ENCODE data around the gene MFRP.
"Not testable (repeated sequence)": the region's sequence is repeated elsewhere in the genome, so short reads cannot be mapped to it uniquely, and the experiment has no call there.

Gene MFRP
- 0 reads per million in 4 donors for total RNA-seq

DNA sequence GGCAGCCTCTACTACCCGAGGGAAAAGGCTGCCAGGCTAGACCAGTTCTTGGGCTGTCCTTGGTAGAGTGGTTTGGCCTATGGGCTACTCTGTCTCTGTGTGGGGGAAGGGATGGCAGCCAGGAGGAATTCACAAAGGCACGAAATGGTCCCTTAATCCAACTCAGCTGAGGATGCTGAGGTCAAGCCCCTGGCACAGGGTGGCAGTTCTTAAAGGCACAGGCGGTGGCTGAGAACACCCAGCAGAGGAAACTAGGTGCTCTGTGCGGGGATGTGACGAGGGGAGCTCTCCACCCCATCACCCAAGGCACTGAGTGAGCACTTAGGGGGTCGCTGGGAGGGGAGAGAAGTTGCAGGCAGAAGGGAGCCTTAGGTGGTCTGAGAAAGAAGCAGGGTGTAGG is at the start of gene MFRP:
MFRP (minus strand) TSS at position 101 of the 400 bp plus-strand sequence. CDS start 192 bp downstream, outside the sequence.
- no peak for DNase-seq

DNA sequence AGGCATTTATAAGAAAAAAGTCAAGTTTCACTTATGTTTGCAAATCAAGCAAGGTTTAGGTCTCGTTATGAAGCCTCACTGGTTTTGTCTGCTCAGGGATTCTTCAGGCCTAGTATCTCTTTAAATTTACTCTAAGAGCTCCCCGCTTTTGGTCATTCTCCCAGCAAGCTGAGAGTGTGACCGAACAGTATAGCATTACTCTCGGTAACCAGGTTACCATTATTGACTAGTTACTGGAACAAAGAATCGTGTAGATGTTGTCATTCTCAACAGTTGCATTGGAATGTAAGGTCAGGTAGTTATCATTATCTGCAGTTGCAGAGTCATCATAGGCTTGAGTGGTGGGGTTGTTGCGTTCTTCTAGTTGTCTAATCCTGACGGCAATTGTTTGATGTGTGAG is 44.8 kb upstream of the MFRP start:
- DNase-seq: no peak

DNA sequence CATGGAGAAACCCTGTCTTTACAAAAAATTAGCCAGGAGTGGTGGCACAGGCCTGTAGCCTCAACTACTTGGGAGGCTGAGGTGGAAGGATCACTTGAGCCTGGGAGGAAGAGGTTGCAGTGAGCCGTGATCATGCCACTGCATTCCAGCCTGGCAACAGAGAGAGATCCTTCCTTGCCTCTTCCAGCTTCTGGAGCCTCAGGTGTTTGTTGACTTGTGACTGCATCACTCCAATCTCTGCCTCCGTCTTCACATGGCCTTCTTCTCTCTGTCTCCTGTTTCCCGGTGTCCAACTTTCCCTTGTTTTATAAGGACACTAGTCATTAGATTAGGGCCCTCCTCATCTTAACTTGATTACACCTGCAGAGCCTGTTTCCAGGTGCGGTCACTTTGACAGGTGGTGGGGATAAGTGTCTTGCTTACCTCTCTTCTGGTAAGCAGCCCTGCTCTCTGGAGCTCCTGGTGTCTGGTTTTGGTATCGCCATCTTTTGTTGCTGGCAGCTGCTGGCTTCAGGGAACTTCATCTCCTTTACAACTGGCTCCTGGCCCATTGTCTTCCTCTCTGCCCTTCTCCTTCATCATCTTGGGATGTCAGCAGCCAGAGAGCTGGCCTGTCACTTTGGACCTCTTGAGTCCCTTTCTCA is 43.2 kb upstream of the MFRP start:
- no peak for DNase-seq

DNA sequence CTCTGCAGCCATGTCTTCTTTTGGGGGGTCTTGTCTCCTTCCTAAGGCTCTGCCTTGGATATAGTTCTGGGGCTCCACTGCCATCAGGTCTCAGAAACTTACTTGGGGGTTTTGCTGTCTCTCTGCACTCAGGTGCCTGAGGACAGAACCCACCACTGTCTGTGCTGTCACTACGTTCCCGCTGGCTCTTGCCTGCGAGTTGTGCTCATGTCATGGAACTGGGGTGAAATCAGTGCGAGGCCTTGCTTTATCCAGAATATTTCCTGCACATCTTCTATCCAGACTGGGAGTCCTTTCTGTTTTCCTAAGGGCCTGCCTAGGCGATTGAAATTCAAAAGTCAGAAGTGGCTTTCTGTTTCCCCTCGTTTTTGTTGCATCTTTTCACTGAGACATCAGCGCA is 41.6 kb upstream of the MFRP start:
- no peak for DNase-seq

DNA sequence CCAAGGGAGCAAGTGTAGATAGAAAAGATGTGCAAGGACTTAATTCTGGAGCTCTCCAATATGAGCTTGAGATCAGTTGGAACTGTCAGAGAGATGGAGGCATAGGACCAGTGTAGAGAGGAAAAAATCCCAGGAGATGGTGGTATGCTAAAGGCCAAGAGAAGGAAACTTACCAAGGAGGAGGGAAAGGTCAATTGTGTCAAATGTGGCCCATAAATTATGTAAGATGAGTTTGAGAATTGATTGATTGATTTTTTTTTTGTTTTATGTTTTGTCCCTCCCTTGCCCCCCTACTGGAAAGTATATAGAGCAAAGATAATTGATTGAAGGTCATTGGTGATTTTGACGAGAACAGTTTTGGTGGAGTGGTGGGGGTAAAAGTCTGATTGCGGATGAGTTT is 37.8 kb upstream of the MFRP start:
- DNase-seq: no peak

DNA sequence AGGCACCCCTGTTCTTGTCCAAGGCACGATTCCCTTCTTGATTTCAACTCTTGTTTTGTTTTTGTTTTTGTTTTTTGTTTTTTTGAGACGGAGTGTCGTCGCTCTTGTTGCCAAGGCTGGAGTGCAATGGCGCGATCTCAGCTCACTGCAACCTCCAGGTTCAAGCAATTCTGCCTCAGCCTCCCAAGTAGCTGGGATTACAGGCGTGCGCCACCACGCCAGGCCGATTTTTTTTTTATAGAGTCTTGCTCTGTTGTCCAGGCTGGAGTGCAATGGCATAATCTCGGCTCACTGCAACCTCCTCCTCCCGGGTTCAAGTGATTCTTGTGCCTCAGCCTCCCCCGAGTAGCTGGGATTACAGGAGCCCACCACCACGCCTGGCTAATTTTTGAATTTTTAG is 36.0 kb upstream of the MFRP start:
- not testable (repeated sequence) for DNase-seq

DNA sequence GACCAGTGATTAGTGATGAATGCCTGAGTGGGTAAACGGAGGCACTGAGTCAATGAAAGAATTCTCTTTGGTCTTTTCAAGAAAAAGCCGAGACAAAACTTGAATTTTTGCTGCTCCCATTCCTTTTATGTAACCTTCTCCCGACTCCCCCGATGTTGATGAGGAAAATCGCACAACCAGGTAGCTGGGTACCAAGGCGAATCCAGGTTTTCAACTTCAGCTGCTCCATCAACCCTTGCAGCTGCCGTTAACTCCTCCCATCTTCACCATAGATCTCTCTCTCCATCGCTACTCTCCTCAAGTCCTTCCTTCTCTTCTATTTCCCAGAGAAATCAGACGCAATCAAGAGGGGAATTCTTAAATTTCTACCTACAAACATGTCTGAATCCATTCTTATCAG is 35.6 kb upstream of the MFRP start:
- DNase-seq: no peak

DNA sequence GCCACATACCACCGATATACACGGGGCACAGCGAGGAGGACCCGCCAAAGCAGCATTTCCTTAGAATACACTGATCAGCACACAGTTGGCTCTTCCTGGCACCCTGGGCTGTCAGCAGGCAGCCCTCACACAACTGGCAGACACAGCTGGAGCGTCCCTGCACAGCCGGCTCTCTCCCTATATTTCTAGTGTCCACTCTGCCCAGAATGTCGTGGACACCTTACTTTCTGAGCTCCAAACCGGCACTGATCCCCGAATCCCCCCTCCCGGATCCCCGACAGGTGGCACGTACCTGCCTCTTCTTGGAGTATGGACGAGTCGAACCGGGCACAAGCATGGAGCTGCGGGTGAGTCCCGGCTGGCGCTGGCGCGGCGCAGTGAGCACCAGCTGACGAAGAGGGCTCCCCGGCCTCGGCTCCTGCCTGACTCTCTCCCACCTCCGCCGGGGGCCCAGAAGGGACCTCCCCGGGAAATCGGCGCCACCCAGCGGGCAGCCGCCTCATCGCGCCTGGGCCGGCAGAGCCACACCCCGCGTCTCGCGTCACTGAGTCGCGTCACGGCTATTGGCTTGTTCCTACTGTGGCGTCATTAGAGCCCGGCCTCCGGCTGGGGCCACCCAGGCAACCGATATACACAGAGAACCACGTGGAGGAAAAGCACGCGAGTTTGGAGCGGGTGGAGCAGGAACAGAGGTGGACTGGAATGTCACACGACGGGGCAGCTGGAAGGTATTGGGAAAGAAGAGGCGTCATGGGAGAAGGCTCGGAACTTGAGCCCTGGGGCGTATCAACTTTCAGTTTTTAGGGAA is 34.9 kb upstream of the MFRP start, which contains the start of gene USP2:
USP2 (minus strand) TSS at position 510 of the 808 bp plus-strand sequence. CDS start 8,210 bp downstream, outside the sequence.
- peak; percentile 90 to 97 (median 95) for DNase-seq

DNA sequence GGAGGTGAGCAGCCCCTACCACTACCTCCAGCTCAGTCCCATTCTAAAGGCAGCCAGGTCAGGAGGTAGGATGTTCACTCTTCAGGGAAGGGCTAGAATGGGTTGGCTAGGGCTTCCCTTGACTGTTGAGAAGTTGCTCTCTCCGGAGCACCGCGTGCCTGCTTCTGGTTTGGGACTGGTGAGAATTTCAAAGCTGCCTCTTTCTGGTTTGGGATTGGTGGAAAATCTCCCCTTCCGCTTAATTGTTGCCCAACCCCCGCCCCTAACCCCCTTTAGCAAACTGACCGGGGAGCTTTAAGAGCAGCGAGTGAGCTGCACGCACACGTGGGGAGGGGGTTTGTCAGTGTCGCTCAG is 34.3 kb upstream of the MFRP start:
- no peak for DNase-seq

DNA sequence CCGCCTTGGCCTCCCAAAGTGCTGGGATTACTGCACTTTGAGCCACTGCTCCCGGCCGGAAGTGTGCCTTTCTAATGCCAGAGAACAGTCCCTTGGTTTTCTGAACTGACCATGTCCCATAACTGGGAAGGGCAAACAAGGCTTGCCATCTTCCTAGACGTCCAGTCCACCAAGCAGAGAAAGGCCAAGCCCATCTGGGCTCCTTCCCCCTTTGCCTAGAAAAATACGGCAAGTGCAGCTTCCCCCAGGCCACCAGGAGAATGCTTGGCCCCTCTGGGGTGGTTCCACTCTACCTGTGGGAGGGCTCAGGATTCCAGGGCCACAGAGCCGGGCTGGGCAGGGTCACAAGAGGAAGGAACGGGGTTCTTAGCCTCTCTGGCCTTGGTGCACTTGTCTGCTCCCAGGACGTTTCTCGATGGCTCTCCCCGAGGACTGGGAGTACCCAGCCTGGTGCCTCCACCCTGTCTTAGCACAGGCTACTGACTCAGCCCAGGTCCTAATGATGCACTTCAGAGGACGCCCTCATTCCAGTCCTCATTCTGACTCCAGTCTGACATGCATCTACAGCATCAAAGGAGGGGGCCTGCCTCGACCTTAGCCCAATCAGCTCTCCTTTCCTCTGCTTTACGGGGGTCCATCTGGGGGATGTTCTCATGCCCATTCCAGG is 33.8 kb upstream of the MFRP start:
- no peak for DNase-seq

DNA sequence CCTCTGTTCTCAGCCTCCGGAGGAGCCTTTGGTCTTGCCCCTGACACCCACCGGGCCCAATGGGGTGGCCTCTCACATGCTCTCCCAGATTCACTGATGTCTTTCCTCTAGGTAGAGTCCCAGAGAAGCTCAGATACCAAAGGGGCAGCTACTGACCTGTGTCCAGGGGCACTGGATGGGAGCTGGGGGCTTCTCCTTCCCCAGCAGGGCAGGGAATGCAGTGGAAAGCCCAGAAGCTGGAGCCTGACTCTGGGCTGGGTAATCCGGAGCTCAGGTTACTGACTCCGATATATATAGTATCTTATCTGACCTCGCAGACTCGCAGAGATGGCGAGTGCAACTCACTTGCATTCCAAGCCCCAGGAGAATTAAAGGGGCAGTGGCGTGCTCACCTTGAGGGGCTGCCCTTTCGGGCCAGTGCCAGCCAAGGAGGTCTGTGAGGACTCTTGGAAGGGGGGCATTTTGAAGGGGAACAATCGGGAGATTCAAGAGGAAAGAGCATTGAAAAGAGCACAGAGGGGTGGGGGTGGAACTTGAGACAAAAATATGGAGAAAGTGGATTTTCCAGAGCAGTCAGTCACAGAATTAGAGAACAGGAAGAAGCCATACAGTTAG is 32.5 kb upstream of the MFRP start:
- no peak for DNase-seq

DNA sequence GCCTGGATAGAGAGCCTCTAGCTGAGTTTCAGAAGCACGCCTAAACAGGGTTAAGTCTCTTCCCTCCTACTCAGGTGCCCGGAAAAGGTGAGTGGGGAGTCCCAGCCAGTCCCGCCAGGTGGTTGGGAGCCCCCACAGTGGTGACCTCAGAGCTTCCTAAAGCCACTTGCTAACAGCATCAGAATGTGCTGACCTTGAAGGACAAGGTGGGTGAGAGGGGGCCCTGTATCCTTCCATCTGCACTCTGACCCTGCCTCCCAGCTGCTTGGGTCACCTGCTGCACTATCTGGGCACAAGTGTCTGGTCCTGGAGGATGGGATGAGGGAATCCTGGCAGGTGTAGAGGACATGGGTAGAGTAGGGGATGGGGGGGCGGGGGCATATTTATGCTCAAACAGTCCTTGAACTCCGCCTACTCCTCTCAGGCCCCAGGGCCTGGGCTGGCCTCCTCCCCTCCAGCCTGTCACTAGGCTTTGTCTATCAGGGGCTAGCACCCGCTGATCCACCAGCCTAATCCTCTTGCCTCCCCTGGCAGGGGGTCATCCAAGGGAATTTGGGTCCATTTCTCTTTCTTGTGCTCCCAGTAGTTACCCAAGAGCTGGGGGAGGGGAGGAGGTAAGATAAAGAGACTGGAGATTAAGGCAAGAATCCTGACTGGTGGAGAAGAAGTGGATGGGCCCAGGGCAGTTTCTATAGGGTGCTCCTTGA is 31.6 kb upstream of the MFRP start:
- no peak for DNase-seq

DNA sequence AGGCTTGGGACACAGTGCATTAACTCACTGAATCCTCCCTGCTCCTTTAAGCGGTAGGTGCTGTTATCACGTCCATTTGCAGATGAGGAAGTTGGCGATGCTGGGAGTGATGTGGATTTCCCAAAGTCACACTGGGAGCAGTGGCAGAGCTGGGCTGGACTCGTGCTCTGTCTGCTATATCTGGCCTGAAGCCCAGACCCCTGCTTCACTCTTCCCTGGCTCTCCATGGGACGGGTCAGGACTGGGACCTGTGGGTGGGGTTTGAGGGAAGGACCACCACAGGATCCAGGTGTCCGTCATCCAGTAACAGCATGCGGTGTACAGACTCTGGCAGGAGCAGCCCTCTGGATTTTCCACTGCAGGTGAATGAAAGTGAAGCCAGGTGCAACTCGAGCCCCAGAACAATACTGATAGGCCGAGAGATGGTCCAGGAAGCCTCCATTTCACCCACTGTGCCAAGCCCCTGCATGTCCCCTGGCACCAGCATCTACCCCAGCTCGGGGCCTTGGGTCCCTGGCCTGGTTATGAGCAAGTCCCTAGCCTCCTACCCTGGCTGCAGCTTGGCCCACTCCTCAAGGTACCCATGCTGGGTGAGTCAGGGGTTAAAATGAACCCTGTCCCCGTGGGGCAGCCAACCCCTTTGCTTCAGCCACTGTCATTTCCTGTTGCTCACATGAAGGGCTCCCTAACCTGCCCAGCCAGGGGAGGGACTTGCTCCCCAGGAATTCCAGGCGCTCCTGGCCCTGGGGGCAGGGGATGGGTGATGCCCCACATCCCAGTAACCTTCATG is 30.8 kb upstream of the MFRP start:
- no peak for DNase-seq

DNA sequence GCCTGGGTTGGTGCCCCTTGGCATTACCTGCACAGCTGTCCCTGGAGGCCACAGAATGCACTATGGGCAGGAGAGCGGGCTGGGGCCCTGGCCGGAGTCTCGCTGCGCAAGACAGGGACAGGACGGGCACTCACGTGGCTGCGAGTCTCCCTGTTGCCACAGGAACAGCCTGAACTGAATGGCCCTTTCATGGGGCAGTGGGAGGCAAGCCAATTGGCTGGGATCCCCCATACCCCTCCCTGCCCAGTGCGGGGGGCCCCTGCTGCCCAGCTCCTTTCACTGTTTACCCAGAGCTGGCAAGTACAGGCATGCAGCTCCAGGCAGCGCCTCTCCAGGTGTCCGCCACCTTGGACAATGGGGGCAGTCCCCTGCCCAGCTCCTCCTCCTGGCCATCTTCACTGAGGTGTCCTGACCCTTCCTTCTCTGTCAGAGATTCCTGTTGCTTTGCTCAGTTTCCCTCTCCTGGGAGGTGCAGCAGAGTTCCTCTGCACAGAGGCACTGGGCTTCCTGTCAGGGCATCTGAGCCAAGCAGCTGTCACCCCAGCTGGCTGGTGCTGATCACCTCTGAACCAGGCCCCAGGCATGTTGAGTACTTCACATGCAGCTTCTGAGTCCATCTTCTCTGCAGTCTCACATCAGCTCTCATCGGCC is 29.8 kb upstream of the MFRP start:
- DNase-seq: no peak

DNA sequence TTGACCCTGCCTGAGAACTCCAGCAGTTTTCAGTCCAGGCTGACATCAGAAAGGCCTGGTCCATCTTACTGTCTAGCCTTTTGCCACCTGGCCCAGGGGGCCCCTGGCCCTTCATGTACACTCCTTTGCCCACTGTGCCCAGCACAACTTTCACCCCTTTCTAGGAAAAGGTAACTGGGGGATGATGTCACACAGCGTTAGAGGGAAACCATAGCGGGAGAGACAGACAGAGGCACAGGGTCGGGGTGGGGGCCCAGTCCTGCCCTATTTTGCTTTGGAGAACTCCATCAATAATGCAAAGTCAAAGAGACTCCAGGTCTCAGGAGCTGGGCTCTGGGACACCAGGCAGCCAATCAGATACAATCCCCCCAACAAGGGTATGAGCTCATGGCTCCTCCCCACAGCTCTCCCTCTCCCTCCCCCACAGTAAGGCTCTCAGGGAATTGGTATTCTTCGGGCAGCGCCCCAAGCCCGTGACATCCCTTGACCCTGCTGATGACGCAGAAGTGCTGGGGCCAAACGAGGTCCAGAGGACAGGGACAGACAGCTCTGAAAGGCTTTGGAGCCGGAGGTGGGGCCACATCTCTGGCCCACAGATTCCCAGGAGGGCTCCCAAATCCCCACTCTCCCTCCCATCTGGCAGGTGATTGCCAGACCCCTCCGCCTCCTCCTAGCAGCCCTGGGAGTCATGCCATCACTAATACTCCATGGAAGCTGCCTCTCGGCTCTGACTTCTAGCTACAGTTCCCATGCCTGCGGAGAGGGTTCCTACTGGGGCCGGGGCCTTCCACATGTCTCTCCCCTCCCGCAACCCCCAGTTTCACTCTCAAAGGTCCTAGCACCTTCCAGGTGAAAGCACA is 29.1 kb upstream of the MFRP start:
- no peak for DNase-seq

DNA sequence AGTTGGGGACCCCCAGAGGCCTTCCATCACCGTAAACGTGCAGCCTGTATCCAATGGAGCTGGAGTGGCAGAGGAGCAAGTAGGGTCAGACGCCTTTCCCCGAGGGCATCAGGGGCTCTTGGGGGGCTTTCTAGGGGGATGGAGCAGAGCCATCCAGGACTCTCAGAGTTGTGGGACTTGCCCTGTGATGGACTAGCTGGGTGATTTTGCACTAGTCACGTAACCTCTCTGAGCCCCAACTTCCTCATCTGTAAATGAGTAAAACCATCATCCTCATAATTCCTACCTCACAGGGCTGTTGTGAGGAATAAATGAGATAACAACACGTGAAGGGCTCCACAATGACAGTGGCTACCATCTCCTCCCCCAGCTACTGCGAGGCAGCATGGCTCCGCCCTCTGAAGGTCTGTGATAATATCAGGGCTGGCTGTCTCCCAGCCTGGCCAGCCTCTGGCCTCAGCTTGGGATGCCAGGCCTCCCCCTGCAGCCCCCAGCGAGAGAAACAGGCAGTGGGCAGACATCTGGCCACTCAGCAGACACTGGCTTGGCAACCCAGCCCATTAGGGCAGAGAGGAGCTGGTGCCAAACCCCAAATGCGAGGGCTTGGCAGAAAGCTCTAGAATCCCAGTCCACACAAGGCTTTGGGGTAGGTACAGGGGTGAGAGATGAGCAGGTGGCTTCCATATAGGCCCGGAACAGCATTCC is 28.3 kb upstream of the MFRP start:
- no peak for DNase-seq

DNA sequence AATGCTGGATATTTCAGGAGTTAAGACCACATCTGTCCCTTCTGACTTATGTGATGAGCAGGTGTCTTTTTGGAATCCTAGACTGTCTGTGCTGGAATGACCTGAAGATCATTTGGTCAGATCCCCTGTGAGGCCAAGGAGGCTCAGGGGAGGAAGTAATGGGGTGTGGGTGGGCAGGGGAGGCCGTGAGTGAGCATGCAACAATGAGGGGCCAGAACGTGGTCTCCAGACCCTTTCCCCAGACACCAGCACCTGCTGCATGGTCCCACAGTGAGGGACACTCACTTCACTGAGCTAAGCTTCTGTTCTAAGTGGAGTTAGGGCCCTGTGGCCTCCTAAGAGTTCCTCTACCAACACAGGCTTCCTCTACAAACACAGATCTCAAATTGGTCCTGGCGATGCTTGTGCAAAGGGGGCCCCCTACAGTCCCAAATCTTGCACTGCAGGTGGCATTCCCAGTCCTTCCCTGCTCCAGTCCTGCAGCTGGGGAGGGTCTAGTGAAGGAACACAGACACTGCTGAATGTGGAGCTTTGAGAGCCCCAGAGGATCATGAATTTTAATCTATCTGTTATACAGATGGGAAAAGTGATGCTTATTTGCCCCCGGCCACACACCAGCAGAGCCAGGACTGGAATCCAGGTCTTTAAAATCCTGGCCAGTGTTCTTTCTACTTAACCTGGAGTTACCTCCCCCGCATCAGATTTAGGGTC is 27.6 kb upstream of the MFRP start:
- peak in 1 of 5 donors; percentile 14 for DNase-seq

DNA sequence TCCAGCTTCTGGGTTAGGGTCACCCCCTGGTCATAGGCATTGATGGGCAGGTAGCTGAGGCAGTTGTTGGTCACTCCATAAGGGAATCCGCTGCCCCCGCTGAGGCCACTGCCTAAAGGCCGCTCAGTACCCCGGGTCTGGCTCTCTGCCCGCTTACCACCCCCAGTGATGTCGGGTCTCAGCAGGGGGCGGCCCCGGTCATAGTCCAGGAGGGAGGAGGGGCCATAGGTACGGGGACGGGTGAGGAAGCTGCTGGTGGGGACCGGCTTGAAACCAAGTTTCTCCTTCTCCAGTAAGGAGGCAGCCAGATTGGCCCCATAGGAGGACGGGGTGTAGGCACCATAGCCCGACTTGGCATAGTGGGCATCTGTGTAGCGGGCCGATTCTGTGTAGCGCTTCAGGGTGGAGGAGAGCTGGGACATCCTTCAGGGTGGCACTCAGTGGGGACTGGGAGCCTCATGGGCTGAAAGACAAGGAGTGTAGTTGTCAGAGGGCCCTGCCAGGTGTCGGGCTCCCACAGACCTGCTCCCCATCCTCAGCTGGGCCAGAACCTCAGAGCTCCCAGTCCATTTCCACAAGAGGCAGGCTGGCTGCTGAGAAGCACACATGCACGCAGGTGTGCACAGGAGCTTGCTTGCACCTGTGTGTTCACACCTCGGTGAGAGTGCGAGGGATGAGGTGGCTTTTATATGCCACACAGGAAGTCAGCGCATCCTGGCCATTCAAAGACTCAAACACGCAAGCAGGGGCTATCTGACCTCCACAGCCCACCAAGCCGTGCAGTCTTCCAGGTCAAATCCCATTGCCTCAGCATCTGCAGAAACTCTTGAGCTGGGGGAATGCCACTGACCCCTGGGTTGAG is 26.8 kb upstream of the MFRP start:
- DNase-seq: no peak

Measured in T-helper 1 cell (primary cell).